ENCODE results near the gene DALRD3.
A peak's percentile ranks its signal among the peaks of the same experiment; 100 is the strongest.

DNA sequence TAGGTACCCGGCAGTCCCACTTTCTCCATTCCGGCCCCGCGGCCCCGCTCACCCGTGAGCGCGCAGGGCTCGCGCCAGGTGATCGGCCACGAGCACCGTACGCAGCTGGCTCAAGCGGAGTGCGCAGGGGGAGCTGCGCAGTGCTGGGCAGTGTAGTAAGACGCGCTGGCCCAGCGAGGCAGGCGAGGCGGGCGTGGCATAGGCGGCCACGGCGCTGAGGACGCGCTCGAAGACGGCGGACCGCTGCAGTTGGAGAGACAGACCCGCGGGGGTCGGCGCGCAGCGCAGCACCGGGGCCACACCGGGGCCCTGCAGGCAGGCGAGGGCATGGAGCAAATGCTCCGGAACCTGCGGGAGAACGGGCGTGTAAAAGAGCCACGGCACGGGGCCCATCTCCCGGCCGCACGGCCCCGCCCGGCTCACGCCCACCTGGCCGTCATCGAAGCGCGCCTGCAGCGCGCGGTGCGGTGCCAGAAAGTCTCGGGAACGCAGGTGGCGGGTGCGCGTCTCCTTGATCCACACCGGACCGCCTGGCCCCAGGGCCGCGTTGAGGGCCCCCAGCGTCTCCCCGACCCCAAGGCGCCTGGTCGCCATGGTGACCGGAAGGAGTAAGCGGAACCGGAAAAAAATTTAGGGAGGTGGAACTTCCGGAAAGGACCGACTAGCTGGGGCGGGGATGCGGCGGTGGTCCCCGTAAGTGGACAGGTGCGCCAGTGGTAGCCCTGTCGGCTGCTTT, at the start of gene DALRD3:
- TF ChIP-seq CTCF (IDR thresholded peaks at IDR 0.05) (no peak), POLR2A (IDR thresholded peaks at IDR 0.05) (peak; percentile 35)

All from right lobe of liver (tissue), 4 donors.